Measurements from ENCODE around the gene SEC24D.

Gene SEC24D

GRCh38 chr4:118762155-118762554 is 73.8 kb downstream of the SEC24D start:
- no peaks in the 10 kb centered on the region for H3K27me3 Mint-ChIP-seq
- H3K36me3 Mint-ChIP-seq (ENCODE audit: low read depth): peaks cover 26% of the 10 kb centered on the region
- no peak overlapping the region for H3K4me3 Mint-ChIP-seq
- no peak overlapping the region for H3K27ac Mint-ChIP-seq
- no peak for DNase-seq
- H3K9me3 Mint-ChIP-seq: no peaks in the 10 kb centered on the region
- no peak for ATAC-seq
- H3K4me1 Mint-ChIP-seq: peaks cover 4% of the 10 kb centered on the region

- Mint-ChIP-seq H3K27me3 (no peaks in the 10 kb centered on the region), H3K27ac (no peak overlapping the region), H3K4me1 (peaks cover 4% of the 10 kb centered on the region), H3K36me3 (ENCODE audit: low read depth) (peaks cover 21% of the 10 kb centered on the region), H3K4me3 (no peak overlapping the region), H3K9me3 (no peaks in the 10 kb centered on the region)
- no peak for DNase-seq
- ATAC-seq: no peak
Measured at GRCh38 chr4:118761397-118762016, 74.4 kb downstream of the SEC24D start.

- H3K4me1 Mint-ChIP-seq: peaks cover 4% of the 10 kb centered on the region
- H3K27ac Mint-ChIP-seq: no peak overlapping the region
- no peaks in the 10 kb centered on the region for H3K9me3 Mint-ChIP-seq
- peaks cover 24% of the 10 kb centered on the region for H3K36me3 Mint-ChIP-seq (ENCODE audit: low read depth)
- no peak overlapping the region for H3K4me3 Mint-ChIP-seq
- no peak for DNase-seq
- H3K27me3 Mint-ChIP-seq: no peaks in the 10 kb centered on the region
- ATAC-seq: no peak
Measured at GRCh38 chr4:118760493-118760892, 75.4 kb downstream of the SEC24D start.

- Mint-ChIP-seq H3K4me1 (peaks cover 4% of the 10 kb centered on the region), H3K4me3 (no peak overlapping the region), H3K36me3 (ENCODE audit: low read depth) (peaks cover 24% of the 10 kb centered on the region), H3K27me3 (no peaks in the 10 kb centered on the region), H3K9me3 (no peaks in the 10 kb centered on the region), H3K27ac (no peak overlapping the region)
- ATAC-seq (no peak), DNase-seq (no peak)
Measured at GRCh38 chr4:118760092-118760491, 75.8 kb downstream of the SEC24D start.

- Mint-ChIP-seq H3K36me3 (ENCODE audit: low read depth) (peaks cover 22% of the 10 kb centered on the region), H3K4me3 (no peak overlapping the region), H3K4me1 (peaks cover 4% of the 10 kb centered on the region)
Measured at GRCh38 chr4:118759481-118759880, 76.4 kb downstream of the SEC24D start.

GRCh38 chr4:118758293-118758692 is 77.6 kb downstream of the SEC24D start:
- Mint-ChIP-seq H3K27ac (no peak overlapping the region), H3K4me3 (no peak overlapping the region), H3K9me3 (no peaks in the 10 kb centered on the region), H3K4me1 (peaks cover 4% of the 10 kb centered on the region), H3K36me3 (ENCODE audit: low read depth) (peaks cover 13% of the 10 kb centered on the region), H3K27me3 (no peaks in the 10 kb centered on the region)
- no peak for DNase-seq
- no peak for ATAC-seq

More at GRCh38 chr4:118759481-118759880, 76.4 kb downstream of the SEC24D start:
- ATAC-seq: no peak
- DNase-seq: no peak
- H3K27ac Mint-ChIP-seq: no peak overlapping the region
- H3K9me3 Mint-ChIP-seq: no peaks in the 10 kb centered on the region
- H3K27me3 Mint-ChIP-seq: no peaks in the 10 kb centered on the region

- DNase-seq (no peak), ATAC-seq (no peak)
- H3K4me3 Mint-ChIP-seq: no peak overlapping the region
- no peaks in the 10 kb centered on the region for H3K27me3 Mint-ChIP-seq
- peaks cover 4% of the 10 kb centered on the region for H3K4me1 Mint-ChIP-seq
- H3K27ac Mint-ChIP-seq: no peak overlapping the region
- no peaks in the 10 kb centered on the region for H3K9me3 Mint-ChIP-seq
- peaks cover 13% of the 10 kb centered on the region for H3K36me3 Mint-ChIP-seq (ENCODE audit: low read depth)
Measured at GRCh38 chr4:118757761-118758251, 78.1 kb downstream of the SEC24D start.

GRCh38 chr4:118756958-118757357 is 79.0 kb downstream of the SEC24D start:
- no peak overlapping the region for H3K27ac Mint-ChIP-seq
- H3K4me1 Mint-ChIP-seq: peaks cover 4% of the 10 kb centered on the region
- H3K9me3 Mint-ChIP-seq: no peaks in the 10 kb centered on the region
- H3K27me3 Mint-ChIP-seq: no peaks in the 10 kb centered on the region
- no peak overlapping the region for H3K4me3 Mint-ChIP-seq
- DNase-seq (no peak), ATAC-seq (no peak)
- peaks cover 16% of the 10 kb centered on the region for H3K36me3 Mint-ChIP-seq (ENCODE audit: low read depth)

- peaks cover 4% of the 10 kb centered on the region for H3K4me1 Mint-ChIP-seq
- DNase-seq: no peak
- no peak overlapping the region for H3K27ac Mint-ChIP-seq
- no peaks in the 10 kb centered on the region for H3K9me3 Mint-ChIP-seq
- H3K4me3 Mint-ChIP-seq: no peak overlapping the region
- no peaks in the 10 kb centered on the region for H3K27me3 Mint-ChIP-seq
- ATAC-seq: no peak
- H3K36me3 Mint-ChIP-seq (ENCODE audit: low read depth): peaks cover 21% of the 10 kb centered on the region
Measured at GRCh38 chr4:118756429-118756828, 79.5 kb downstream of the SEC24D start.

- peaks cover 18% of the 10 kb centered on the region for H3K36me3 Mint-ChIP-seq (ENCODE audit: low read depth)
- ATAC-seq: no peak
- no peaks in the 10 kb centered on the region for H3K27me3 Mint-ChIP-seq
- peaks cover 4% of the 10 kb centered on the region for H3K4me1 Mint-ChIP-seq
- DNase-seq: no peak
- no peak overlapping the region for H3K27ac Mint-ChIP-seq
- H3K4me3 Mint-ChIP-seq: no peak overlapping the region
- H3K9me3 Mint-ChIP-seq: no peaks in the 10 kb centered on the region
Measured at GRCh38 chr4:118755438-118756226, 80.3 kb downstream of the SEC24D start.

GRCh38 chr4:118754890-118755289 is 81.0 kb downstream of the SEC24D start:
- Mint-ChIP-seq H3K36me3 (ENCODE audit: low read depth) (peaks cover 18% of the 10 kb centered on the region), H3K4me1 (no peaks in the 10 kb centered on the region), H3K9me3 (no peaks in the 10 kb centered on the region), H3K27me3 (no peaks in the 10 kb centered on the region), H3K27ac (no peak overlapping the region), H3K4me3 (no peak overlapping the region)
- no peak for DNase-seq
- ATAC-seq: no peak

- no peaks in the 10 kb centered on the region for H3K4me1 Mint-ChIP-seq
- no peaks in the 10 kb centered on the region for H3K27me3 Mint-ChIP-seq
- peaks cover 14% of the 10 kb centered on the region for H3K36me3 Mint-ChIP-seq (ENCODE audit: low read depth)
- H3K4me3 Mint-ChIP-seq: no peak overlapping the region
- DNase-seq (no peak), ATAC-seq (no peak)
- H3K9me3 Mint-ChIP-seq: no peaks in the 10 kb centered on the region
- H3K27ac Mint-ChIP-seq: no peak overlapping the region
Measured at GRCh38 chr4:118753685-118754084, 82.2 kb downstream of the SEC24D start.

GRCh38 chr4:118753096-118753495 is 82.8 kb downstream of the SEC24D start:
- no peak for DNase-seq
- Mint-ChIP-seq H3K27me3 (no peaks in the 10 kb centered on the region), H3K4me1 (no peaks in the 10 kb centered on the region), H3K27ac (no peak overlapping the region), H3K4me3 (no peak overlapping the region), H3K36me3 (ENCODE audit: low read depth) (peaks cover 14% of the 10 kb centered on the region), H3K9me3 (no peaks in the 10 kb centered on the region)
- no peak for ATAC-seq

- H3K36me3 Mint-ChIP-seq (ENCODE audit: low read depth): peaks cover 16% of the 10 kb centered on the region
- no peak for ATAC-seq
Measured at GRCh38 chr4:118752551-118752950, 83.4 kb downstream of the SEC24D start.

GRCh38 chr4:118751629-118752323 is 84.2 kb downstream of the SEC24D start:
- H3K4me1 Mint-ChIP-seq: no peaks in the 10 kb centered on the region
- ATAC-seq: no peak
- H3K36me3 Mint-ChIP-seq (ENCODE audit: low read depth): peaks cover 17% of the 10 kb centered on the region
- DNase-seq: no peak
- H3K27ac Mint-ChIP-seq: no peak overlapping the region
- H3K4me3 Mint-ChIP-seq: no peak overlapping the region
- no peaks in the 10 kb centered on the region for H3K9me3 Mint-ChIP-seq
- no peaks in the 10 kb centered on the region for H3K27me3 Mint-ChIP-seq

More at GRCh38 chr4:118752551-118752950, 83.4 kb downstream of the SEC24D start:
- Mint-ChIP-seq H3K9me3 (no peaks in the 10 kb centered on the region), H3K27ac (no peak overlapping the region), H3K4me3 (no peak overlapping the region), H3K4me1 (no peaks in the 10 kb centered on the region), H3K27me3 (no peaks in the 10 kb centered on the region)
- no peak for DNase-seq

All from activated naive CD8-positive, alpha-beta T cell treated with anti-CD3 and anti-CD28 coated beads, Interleukin-2, amount 50 U/mL, for 24 hours (primary cell).